ENCODE results near the gene MCU. TPM values are rescaled to one million over a fixed set of nuclear protein-coding genes. Genes with fewer than 3 reads are reported as not detected.

MCU gene
- total and polyA plus RNA-seq, 2 of the 8 experiments (the other 6 are each of a cell fraction or from before 2014, with no cell fraction given): 51.6 to 62.2 TPM

GRCh38 chr10:72783410-72783833, 91.5 kb downstream of the MCU start (continued):
- TF ChIP-seq KDM4A (IDR thresholded peaks at IDR 0.05; ENCODE audit: low read depth, low read length, severe bottlenecking): no peak
- no peak for TF ChIP-seq NANOG (IDR thresholded peaks at IDR 0.05; ENCODE audit: insufficient read depth, low read depth, low read length, poor library complexity, severe bottlenecking)
- no peak for TF ChIP-seq JUND (IDR thresholded peaks at IDR 0.05; ENCODE audit: low read length)
- TF ChIP-seq KDM5A (IDR thresholded peaks at IDR 0.05; ENCODE audit: low read length): no peak
- TF ChIP-seq E2F6 (IDR thresholded peaks at IDR 0.05): no peak
- no peak for TF ChIP-seq CTBP2 (IDR thresholded peaks at IDR 0.05; ENCODE audit: borderline replicate concordance, insufficient read depth, insufficient read length, low read length)
- no peak for TF ChIP-seq BRCA1 (IDR thresholded peaks at IDR 0.05; ENCODE audit: low read depth, low read length)
- no peak for TF ChIP-seq TAF1 (IDR thresholded peaks at IDR 0.05; ENCODE audit: low read depth, low read length)
